ENCODE measurements around the gene DOCK9. TPM values are rescaled to one million over a fixed set of nuclear protein-coding genes. Genes with fewer than 3 reads are reported as not detected.

DOCK9 gene
- total RNA-seq, 1 donor from 2014 or later: 56.3 TPM

DNA sequence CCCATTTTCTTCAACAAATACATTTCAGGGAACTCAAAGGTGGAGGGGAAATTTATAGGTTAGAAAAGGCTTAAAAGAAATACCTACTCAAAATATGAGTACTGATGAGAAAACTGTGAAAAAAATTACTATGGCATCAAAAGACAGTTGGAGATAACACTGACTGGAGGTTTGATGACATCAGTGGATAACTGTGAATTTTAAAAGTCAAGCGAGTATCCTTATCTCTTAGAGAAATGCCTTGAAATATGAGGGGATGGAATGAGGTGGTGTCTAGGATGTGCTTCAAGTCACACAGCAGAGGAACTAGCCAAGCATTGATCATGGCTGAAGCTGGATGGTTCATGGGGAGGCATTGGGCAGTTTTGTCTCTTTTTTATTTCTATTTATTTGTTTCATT lies 198.2 kb downstream of the DOCK9 start:
- Mint-ChIP-seq H3K27ac (ENCODE audit: unreplicated experiment) (no peak overlapping the region), H3K36me3 (ENCODE audit: low read depth, unreplicated experiment) (no peaks in the 10 kb centered on the region), H3K4me3 (ENCODE audit: unreplicated experiment) (no peak overlapping the region), H3K9me3 (ENCODE audit: unreplicated experiment) (peaks cover 3% of the 10 kb centered on the region), H3K4me1 (ENCODE audit: low read depth, unreplicated experiment) (peaks cover 6% of the 10 kb centered on the region), H3K27me3 (ENCODE audit: low read depth, unreplicated experiment) (peaks cover 14% of the 10 kb centered on the region)
- DNase-seq (ENCODE audit: low read depth) (no peak), FAIRE-seq (no peak)
- no peak overlapping the region for H3K4me3 ChIP-seq (ENCODE audit: insufficient read depth, low read depth, low read length)
- no peaks in the 10 kb centered on the region for H3K79me2 ChIP-seq (ENCODE audit: insufficient read depth, low read length)
- H3K27ac ChIP-seq (ENCODE audit: low read depth, low read length): no peak overlapping the region
- H4K20me1 ChIP-seq (ENCODE audit: insufficient read depth, low read length): no peaks in the 10 kb centered on the region
- peaks cover 16% of the 10 kb centered on the region for H3K4me1 ChIP-seq (ENCODE audit: insufficient read depth, low read length)
- TF ChIP-seq, protein P1, sequence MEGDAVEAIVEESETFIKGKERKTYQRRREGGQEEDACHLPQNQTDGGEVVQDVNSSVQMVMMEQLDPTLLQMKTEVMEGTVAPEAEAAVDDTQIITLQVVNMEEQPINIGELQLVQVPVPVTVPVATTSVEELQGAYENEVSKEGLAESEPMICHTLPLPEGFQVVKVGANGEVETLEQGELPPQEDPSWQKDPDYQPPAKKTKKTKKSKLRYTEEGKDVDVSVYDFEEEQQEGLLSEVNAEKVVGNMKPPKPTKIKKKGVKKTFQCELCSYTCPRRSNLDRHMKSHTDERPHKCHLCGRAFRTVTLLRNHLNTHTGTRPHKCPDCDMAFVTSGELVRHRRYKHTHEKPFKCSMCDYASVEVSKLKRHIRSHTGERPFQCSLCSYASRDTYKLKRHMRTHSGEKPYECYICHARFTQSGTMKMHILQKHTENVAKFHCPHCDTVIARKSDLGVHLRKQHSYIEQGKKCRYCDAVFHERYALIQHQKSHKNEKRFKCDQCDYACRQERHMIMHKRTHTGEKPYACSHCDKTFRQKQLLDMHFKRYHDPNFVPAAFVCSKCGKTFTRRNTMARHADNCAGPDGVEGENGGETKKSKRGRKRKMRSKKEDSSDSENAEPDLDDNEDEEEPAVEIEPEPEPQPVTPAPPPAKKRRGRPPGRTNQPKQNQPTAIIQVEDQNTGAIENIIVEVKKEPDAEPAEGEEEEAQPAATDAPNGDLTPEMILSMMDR (IDR thresholded peaks at IDR 0.05; ENCODE audit: insufficient read depth, low read depth, low read length): no peak
- no peak for TF ChIP-seq EZH2 (IDR thresholded peaks at IDR 0.05; ENCODE audit: insufficient read depth, low read length)
- H3K9ac ChIP-seq (ENCODE audit: low read length): no peak overlapping the region
- no peaks in the 10 kb centered on the region for H3K36me3 ChIP-seq (ENCODE audit: insufficient read depth, low read length)
- H3K27me3 ChIP-seq (ENCODE audit: insufficient read depth, low read length): peaks cover 4% of the 10 kb centered on the region
- H2AFZ ChIP-seq (ENCODE audit: low read depth, low read length): no peak overlapping the region
- no peak overlapping the region for H3K4me2 ChIP-seq (ENCODE audit: low read length)
- H3K9me3 ChIP-seq (ENCODE audit: insufficient read depth, low read depth, low read length): no peaks in the 10 kb centered on the region

DNA sequence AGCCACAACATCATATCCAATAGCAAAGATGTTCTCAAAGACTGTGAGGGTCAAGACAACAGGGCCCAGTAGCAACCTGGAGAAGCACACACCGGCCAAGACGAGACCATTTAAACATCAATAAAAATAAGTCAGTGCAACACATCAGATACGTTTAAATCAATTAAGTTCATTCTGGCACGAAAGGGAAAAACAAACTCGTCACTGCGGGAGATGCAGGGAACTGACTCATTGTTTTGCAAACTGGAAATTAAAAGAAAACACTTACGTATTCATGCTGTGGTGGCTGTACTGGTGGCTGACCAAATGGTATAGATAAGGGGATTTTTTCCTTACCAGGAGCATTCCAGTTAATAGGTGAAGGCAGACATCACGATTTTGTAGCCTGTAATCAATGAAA lies 199.1 kb downstream of the DOCK9 start:
- no peaks in the 10 kb centered on the region for H3K9me3 ChIP-seq (ENCODE audit: insufficient read depth, low read depth, low read length)
- H3K36me3 ChIP-seq (ENCODE audit: insufficient read depth, low read length): no peaks in the 10 kb centered on the region
- H4K20me1 ChIP-seq (ENCODE audit: insufficient read depth, low read length): no peaks in the 10 kb centered on the region
- no peak overlapping the region for H2AFZ ChIP-seq (ENCODE audit: low read depth, low read length)
- no peaks in the 10 kb centered on the region for H3K36me3 Mint-ChIP-seq (ENCODE audit: low read depth, unreplicated experiment)
- peaks cover 4% of the 10 kb centered on the region for H3K27me3 ChIP-seq (ENCODE audit: insufficient read depth, low read length)
- peaks cover 6% of the 10 kb centered on the region for H3K4me1 Mint-ChIP-seq (ENCODE audit: low read depth, unreplicated experiment)
- no peak overlapping the region for H3K9ac ChIP-seq (ENCODE audit: low read length)
- H3K79me2 ChIP-seq (ENCODE audit: insufficient read depth, low read length): no peaks in the 10 kb centered on the region
- H3K27ac Mint-ChIP-seq (ENCODE audit: unreplicated experiment): no peak overlapping the region
- DNase-seq (ENCODE audit: low read depth): peak; percentile 44
- TF ChIP-seq EZH2 (IDR thresholded peaks at IDR 0.05; ENCODE audit: insufficient read depth, low read length): no peak
- TF ChIP-seq, protein P1 (IDR thresholded peaks at IDR 0.05; ENCODE audit: insufficient read depth, low read depth, low read length): no peak
- no peak overlapping the region for H3K4me3 ChIP-seq (ENCODE audit: insufficient read depth, low read depth, low read length)
- H3K27ac ChIP-seq (ENCODE audit: low read depth, low read length): no peak overlapping the region
- no peak overlapping the region for H3K4me3 Mint-ChIP-seq (ENCODE audit: unreplicated experiment)
- H3K9me3 Mint-ChIP-seq (ENCODE audit: unreplicated experiment): peaks cover 3% of the 10 kb centered on the region
- H3K27me3 Mint-ChIP-seq (ENCODE audit: low read depth, unreplicated experiment): peaks cover 10% of the 10 kb centered on the region
- H3K4me2 ChIP-seq (ENCODE audit: low read length): peak overlapping the region; percentile 35
- FAIRE-seq: no peak
- peaks cover 16% of the 10 kb centered on the region for H3K4me1 ChIP-seq (ENCODE audit: insufficient read depth, low read length)

DNA sequence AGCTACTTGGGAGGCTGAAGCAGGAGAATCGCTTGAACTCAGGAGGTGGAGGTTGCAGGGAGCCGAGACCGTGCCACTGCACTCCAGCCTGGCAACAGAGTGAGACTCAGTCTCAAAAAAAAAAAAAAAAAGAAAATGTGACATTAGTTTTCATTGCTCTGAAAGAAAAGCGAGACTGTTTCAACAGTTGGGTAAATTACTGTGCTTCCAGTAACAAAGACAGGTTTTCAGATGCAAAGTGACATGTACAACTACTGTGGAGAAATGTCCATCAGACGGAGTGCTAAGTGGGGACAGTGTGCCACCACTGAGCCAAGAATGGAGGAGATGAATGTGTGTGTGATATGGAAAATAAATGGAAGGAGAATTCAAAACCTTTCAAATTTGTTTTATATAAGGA lies 201.2 kb downstream of the DOCK9 start:
- H3K9me3 ChIP-seq (ENCODE audit: insufficient read depth, low read depth, low read length): no peaks in the 10 kb centered on the region
- no peaks in the 10 kb centered on the region for H3K27me3 ChIP-seq (ENCODE audit: insufficient read depth, low read length)
- no peak overlapping the region for H3K27ac ChIP-seq (ENCODE audit: low read depth, low read length)
- no peak overlapping the region for H2AFZ ChIP-seq (ENCODE audit: low read depth, low read length)
- FAIRE-seq (no peak), DNase-seq (ENCODE audit: low read depth) (no peak)
- Mint-ChIP-seq H3K4me3 (ENCODE audit: unreplicated experiment) (no peak overlapping the region), H3K4me1 (ENCODE audit: low read depth, unreplicated experiment) (peaks cover 6% of the 10 kb centered on the region), H3K36me3 (ENCODE audit: low read depth, unreplicated experiment) (no peaks in the 10 kb centered on the region), H3K27ac (ENCODE audit: unreplicated experiment) (peak overlapping the region; percentile 37), H3K27me3 (ENCODE audit: low read depth, unreplicated experiment) (peaks cover 6% of the 10 kb centered on the region), H3K9me3 (ENCODE audit: unreplicated experiment) (peaks cover 6% of the 10 kb centered on the region)
- H3K36me3 ChIP-seq (ENCODE audit: insufficient read depth, low read length): no peaks in the 10 kb centered on the region
- H3K4me1 ChIP-seq (ENCODE audit: insufficient read depth, low read length): peaks cover 16% of the 10 kb centered on the region
- no peak overlapping the region for H3K9ac ChIP-seq (ENCODE audit: low read length)
- no peak overlapping the region for H3K4me2 ChIP-seq (ENCODE audit: low read length)
- no peaks in the 10 kb centered on the region for H3K79me2 ChIP-seq (ENCODE audit: insufficient read depth, low read length)
- H3K4me3 ChIP-seq (ENCODE audit: insufficient read depth, low read depth, low read length): no peak overlapping the region
- H4K20me1 ChIP-seq (ENCODE audit: insufficient read depth, low read length): no peaks in the 10 kb centered on the region
- TF ChIP-seq, protein P1 (IDR thresholded peaks at IDR 0.05; ENCODE audit: insufficient read depth, low read depth, low read length): no peak
- TF ChIP-seq EZH2 (IDR thresholded peaks at IDR 0.05; ENCODE audit: insufficient read depth, low read length): no peak
